Keratinocyte (primary cell): ENCODE results near the gene TERB1. TPM values are rescaled to one million over a fixed set of nuclear protein-coding genes. Genes with fewer than 3 reads are reported as not detected.

Source experiments
- DNase-seq: peaks from one replicate; pipeline ENCODE4 v3.0.0-alpha.2; 2011; ENCODE audit warnings: low read depth, missing footprints, low spot score
- FAIRE-seq: peaks from 2 replicates; lab custom pipeline; 2011; peaks lifted over from hg19 to GRCh38; lab: Jason Lieb, UNC
- H2AFZ ChIP-seq: 2 replicates; pipeline ENCODE4 v1.6.0; 2012; ENCODE audit warnings: low read length, control low read depth, inconsistent platforms; ENCODE audit not compliant: control insufficient read depth
- H3K27ac ChIP-seq: 2 replicates; pipeline ENCODE4 v1.5.1; 2011; ENCODE audit warnings: low read length; ENCODE audit not compliant: control insufficient read depth, insufficient read depth
- H3K27me3 ChIP-seq: 3 replicates; pipeline ENCODE4 v1.6.0; 2011; ENCODE audit warnings: low read length; ENCODE audit not compliant: control insufficient read depth, insufficient read depth; ENCODE audit errors: extremely low read depth
- H3K36me3 ChIP-seq, 2 experiments: 2 replicates in 1 of 2; 3 replicates in 1 of 2; pipeline ENCODE4 v1.5.1; 2011; ENCODE audit warnings: low read length in 2 of 2, mild to moderate bottlenecking in 1 of 2; ENCODE audit not compliant: control insufficient read depth in 2 of 2, insufficient read depth in 2 of 2; ENCODE audit errors: extremely low read depth in 1 of 2
- H3K4me1 ChIP-seq: 3 replicates; pipeline ENCODE4 v1.5.1; 2011; ENCODE audit warnings: low read length; ENCODE audit not compliant: control insufficient read depth, insufficient read depth; ENCODE audit errors: extremely low read depth
- H3K4me2 ChIP-seq: 3 replicates; pipeline ENCODE4 v1.6.0; 2011; ENCODE audit warnings: low read depth, low read length; ENCODE audit not compliant: control insufficient read depth, insufficient read depth; ENCODE audit errors: extremely low read depth
- H3K4me3 ChIP-seq, 3 experiments: fragments of 200-600 bp in 1 of 3; sonication (generic) in 1 of 3; 2 replicates in 2 of 3; 3 replicates in 1 of 3; pipeline ENCODE4 v1.5.1; 2011 to 2016; ENCODE audit warnings: low read length in 3 of 3, mild to moderate bottlenecking in 3 of 3, control low read depth in 2 of 3, inconsistent platforms in 1 of 3, low read depth in 1 of 3, mixed read lengths in 1 of 3, mixed run types in 1 of 3, moderate library complexity in 1 of 3; ENCODE audit not compliant: control insufficient read depth in 2 of 3, insufficient read depth in 2 of 3; ENCODE audit errors: extremely low read depth in 1 of 3
- H3K79me2 ChIP-seq: 2 replicates; pipeline ENCODE4 v1.6.0; 2012; ENCODE audit warnings: low read length; ENCODE audit not compliant: control insufficient read depth, insufficient read depth
- H3K9ac ChIP-seq: 3 replicates; pipeline ENCODE4 v1.6.0; 2011; ENCODE audit warnings: low read length; ENCODE audit not compliant: control insufficient read depth, insufficient read depth; ENCODE audit errors: extremely low read depth
- H3K9me1 ChIP-seq: 3 replicates; pipeline ENCODE4 v1.6.0; 2011; ENCODE audit warnings: low read length; ENCODE audit not compliant: control insufficient read depth, insufficient read depth; ENCODE audit errors: extremely low read depth
- H3K9me3 ChIP-seq: 2 replicates; pipeline ENCODE4 v1.5.1; 2012; ENCODE audit warnings: low read depth, low read length; ENCODE audit not compliant: control insufficient read depth
- H4K20me1 ChIP-seq: 3 replicates; pipeline ENCODE4 v1.6.0; 2011; ENCODE audit warnings: low read length; ENCODE audit not compliant: control insufficient read depth, insufficient read depth; ENCODE audit errors: extremely low read depth
- CTCF ChIP-seq, 3 experiments: IDR thresholded peaks in 1 of 3; conservative IDR thresholded peaks in 1 of 3; optimal IDR thresholded peaks in 1 of 3; 2 replicates in 2 of 3; 3 replicates in 1 of 3; pipeline versions ENCODE3 to v1.5.1; 2011; ENCODE audit warnings: low read length in 3 of 3, mild to moderate bottlenecking in 3 of 3, moderate library complexity in 2 of 3, control low read depth in 1 of 3, inconsistent platforms in 1 of 3; ENCODE audit not compliant: insufficient read depth in 2 of 3; ENCODE audit errors: extremely low read depth in 1 of 3
- EZH2 ChIP-seq: IDR thresholded peaks from one replicate; pipeline ENCODE4 v1.6.1; 2012; ENCODE audit warnings: inconsistent platforms, mild to moderate bottlenecking, low read length, moderate library complexity
- dilution Hi-C: fragments of 300-500 bp; cut with MboI; formaldehyde crosslinking; loops from one replicate; pipeline ENCODE4 v1.7.0; 2020; ENCODE audit warnings: low sequenced_read_pairs; ENCODE audit not compliant: extremely low pct_ligation_motif_present
- polyA plus RNA-seq, 5 experiments: library from polyadenylated mRNA; depleted of rRNA in 3 of 5; stranded (reverse) in 3 of 5; stranded (forward) in 1 of 5; unstranded in 1 of 5; fragments of >200 nt; gene quantifications; 1 replicate in 1 of 5; 2 replicates in 3 of 5; 3 replicates in 1 of 5; pipeline versions ENCODE4 v1.2.1 to v1.2.3, GENCODE V29; 2011 to 2012; ENCODE audit warnings: missing spikeins in 2 of 5, low read depth in 1 of 5, low replicate concordance in 1 of 5

The TERB1 gene
- polyA plus RNA-seq, 1 donor (not counting 4 experiments of a cell fraction or from before 2014, with no cell fraction given), result 0.22 TPM

DNA sequence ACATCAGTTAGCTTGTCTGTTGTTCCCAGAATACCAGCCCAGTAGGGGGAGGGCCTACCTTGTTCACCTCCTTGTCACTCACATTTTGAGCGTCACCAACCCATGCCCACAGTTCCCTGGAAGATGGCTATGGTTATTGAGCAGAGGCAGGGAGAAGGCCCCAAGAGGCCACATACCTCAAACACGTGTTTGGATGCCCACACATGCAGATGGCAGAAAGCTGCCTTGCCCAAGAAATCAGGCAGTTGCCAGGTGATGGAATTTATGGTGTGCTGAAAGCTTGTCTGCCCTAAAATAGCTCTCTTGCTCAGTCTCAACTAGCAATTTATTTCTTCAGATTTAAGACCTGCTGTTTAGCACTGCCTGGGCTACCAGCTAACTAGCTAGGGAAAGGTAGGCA, 88.3 kb downstream of the TERB1 start:
- dilution Hi-C loops, result no loop called here
- H3K9me1 ChIP-seq, result peaks cover 3% of the 10 kb centered on the region
- no peaks in the 10 kb centered on the region for H3K27me3 ChIP-seq
- no peak overlapping the region for H3K4me3 ChIP-seq
- H2AFZ ChIP-seq, result no peak overlapping the region
- H3K9ac ChIP-seq, result no peak overlapping the region
- TF ChIP-seq CTCF (optimal IDR thresholded peaks at IDR 0.05 in 1 of 3, IDR thresholded peaks at IDR 0.05 in 1 of 3, conservative IDR thresholded peaks at IDR 0.05 in 1 of 3; ENCODE audit: extremely low read depth in 1 of 3, insufficient read depth in 2 of 3, low read length in 3 of 3) (no peak), EZH2 (no peak)
- peaks cover 2% of the 10 kb centered on the region for H3K9me3 ChIP-seq
- H3K4me2 ChIP-seq, result no peak overlapping the region
- DNase-seq (no peak), FAIRE-seq (no peak)
- H3K27ac ChIP-seq, result no peak overlapping the region
- H3K79me2 ChIP-seq, result no peaks in the 10 kb centered on the region
- no peaks in the 10 kb centered on the region for H4K20me1 ChIP-seq
- peaks cover 29% of the 10 kb centered on the region for H3K4me1 ChIP-seq
- H3K36me3 ChIP-seq, result no peaks in the 10 kb centered on the region

GRCh38 chr16:66712512-66712911, 88.9 kb downstream of the TERB1 start:
- H3K27me3 ChIP-seq, result no peaks in the 10 kb centered on the region

More at GRCh38 chr16:66712512-66712911, 88.9 kb downstream of the TERB1 start:
- TF ChIP-seq CTCF (optimal IDR thresholded peaks at IDR 0.05 in 1 of 3, IDR thresholded peaks at IDR 0.05 in 1 of 3, conservative IDR thresholded peaks at IDR 0.05 in 1 of 3; ENCODE audit: extremely low read depth in 1 of 3, insufficient read depth in 2 of 3, low read length in 3 of 3) (no peak), EZH2 (no peak)
- Histone ChIP-seq H3K9me3 (peaks cover 2% of the 10 kb centered on the region), H3K36me3 (no peaks in the 10 kb centered on the region), H2AFZ (no peak overlapping the region), H3K27ac (no peak overlapping the region), H3K4me3 (no peak overlapping the region), H4K20me1 (no peaks in the 10 kb centered on the region), H3K9me1 (peaks cover 3% of the 10 kb centered on the region), H3K9ac (no peak overlapping the region), H3K4me2 (no peak overlapping the region), H3K4me1 (peaks cover 23% of the 10 kb centered on the region), H3K79me2 (no peaks in the 10 kb centered on the region)
- dilution Hi-C loops, result no loop called here
- FAIRE-seq (no peak), DNase-seq (no peak)
